GM13977 (cell line): ENCODE measurements around the gene RPS6KA1.

ENCODE experiments used
- DNase-seq: peaks from one replicate; pipeline ENCODE4 v3.0.0; 2012; ENCODE audit warnings: low spot score
- in situ Hi-C: fragments of 300-500 bp; cut with MboI; formaldehyde crosslinking; loops from one replicate; pipeline ENCODE4 v1.12.0; 2022; ENCODE audit warnings: low sequenced_read_pairs, low pct_unique_long_range_greater_than_20kb, mixed read lengths, inconsistent platforms; ENCODE audit not compliant: unreplicated experiment
- TF ChIP-seq, protein P1 (sequence below): IDR thresholded peaks from 2 replicates; pipeline ENCODE4 v1.5.1; 2012; ENCODE audit warnings: mild to moderate bottlenecking, control low read depth; ENCODE audit not compliant: insufficient read depth; ENCODE audit errors: extremely low read depth, missing control alignments

RPS6KA1 gene

DNA sequence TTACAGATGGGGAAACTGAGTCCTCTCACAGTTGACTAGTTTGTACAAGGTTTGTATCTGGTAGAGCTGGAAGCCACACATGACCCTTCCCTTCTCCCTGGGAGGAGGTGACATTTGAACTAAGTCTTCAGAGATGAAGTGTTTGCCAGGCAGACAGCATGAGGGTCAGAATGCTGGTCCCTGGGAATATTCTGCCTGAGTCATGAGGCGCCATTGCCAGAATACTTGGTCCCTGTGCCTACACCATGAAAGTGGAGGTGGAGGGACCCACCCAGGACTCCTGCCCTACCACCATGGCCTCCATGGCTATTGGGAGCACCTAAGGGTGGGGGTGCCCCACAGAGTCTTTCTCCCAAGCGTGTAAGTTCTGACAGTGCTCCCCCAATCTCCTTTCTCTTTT lies 7.0 kb downstream of the RPS6KA1 start:
- no peak for DNase-seq
- in situ Hi-C loops, result no loop called here
- TF ChIP-seq, protein P1, sequence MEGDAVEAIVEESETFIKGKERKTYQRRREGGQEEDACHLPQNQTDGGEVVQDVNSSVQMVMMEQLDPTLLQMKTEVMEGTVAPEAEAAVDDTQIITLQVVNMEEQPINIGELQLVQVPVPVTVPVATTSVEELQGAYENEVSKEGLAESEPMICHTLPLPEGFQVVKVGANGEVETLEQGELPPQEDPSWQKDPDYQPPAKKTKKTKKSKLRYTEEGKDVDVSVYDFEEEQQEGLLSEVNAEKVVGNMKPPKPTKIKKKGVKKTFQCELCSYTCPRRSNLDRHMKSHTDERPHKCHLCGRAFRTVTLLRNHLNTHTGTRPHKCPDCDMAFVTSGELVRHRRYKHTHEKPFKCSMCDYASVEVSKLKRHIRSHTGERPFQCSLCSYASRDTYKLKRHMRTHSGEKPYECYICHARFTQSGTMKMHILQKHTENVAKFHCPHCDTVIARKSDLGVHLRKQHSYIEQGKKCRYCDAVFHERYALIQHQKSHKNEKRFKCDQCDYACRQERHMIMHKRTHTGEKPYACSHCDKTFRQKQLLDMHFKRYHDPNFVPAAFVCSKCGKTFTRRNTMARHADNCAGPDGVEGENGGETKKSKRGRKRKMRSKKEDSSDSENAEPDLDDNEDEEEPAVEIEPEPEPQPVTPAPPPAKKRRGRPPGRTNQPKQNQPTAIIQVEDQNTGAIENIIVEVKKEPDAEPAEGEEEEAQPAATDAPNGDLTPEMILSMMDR, result no peak

DNA sequence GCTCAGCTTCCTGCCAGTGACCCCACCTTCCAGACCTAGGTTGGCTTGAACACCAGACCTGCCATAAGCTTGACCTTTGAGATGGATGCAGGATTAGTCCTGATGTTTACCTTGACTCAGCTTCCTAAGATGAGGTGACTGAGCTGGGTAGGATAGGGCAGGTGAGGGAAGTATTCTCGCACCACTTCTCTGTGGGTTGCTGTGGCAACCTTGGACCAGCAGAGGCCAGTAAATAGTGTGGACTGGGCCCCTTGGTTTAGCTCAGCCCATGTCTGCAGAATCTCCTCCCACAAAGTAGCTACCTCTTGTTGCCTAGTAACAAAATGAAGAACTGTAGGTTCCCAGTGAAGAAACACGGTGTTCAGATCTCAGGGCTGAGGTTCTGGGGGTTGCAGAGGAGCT lies 8.4 kb downstream of the RPS6KA1 start:
- TF ChIP-seq, protein P1, result peak; percentile 40
- peak; percentile 64 for DNase-seq
- in situ Hi-C loops, result no loop called here

DNA sequence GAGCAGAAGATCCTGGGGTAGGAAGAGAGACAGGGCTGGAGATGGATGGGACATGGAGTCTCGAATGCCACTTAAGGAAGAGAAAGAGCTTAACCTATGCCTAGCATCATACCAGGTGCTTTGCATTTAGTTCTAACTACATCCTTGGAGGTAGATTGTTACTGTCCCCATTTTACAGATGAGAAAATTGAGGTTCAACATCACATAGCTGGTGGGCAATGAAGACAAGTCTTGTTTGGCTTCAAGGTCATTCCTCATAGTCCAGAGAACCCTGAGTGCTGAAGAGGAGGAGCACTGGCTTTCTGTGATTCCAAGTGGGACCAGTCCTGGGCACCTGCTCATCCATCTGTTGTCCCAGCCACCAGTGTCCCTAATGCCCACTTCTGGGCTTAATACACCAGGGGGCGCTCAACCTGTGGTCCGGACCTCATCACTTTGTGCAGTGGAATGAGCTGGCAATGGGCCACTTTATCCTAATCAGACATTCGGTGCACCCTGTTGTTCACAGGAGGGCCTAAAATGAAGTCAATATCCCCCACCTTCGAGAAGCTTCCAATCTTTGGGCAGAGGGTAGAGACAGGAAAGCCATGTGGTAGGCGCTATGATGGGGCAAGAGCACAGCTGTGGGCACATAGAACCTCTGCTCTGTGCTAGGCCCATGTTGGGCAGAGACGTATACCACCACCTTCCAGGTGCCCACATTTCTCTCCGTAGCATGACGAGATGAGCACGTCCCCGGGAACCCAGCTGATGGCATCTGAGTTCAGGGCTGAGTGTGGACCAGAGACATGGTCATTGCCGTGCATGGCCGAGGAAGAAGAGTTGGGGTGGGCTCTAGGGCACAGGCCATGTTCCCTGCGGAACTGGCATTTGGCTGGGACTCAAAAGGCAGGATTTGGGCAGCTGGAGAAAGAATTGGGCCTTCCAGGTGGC lies 9.2 kb downstream of the RPS6KA1 start:
- in situ Hi-C loops, result no loop called here
- TF ChIP-seq, protein P1, result peak; percentile 79
- DNase-seq, result peak; percentile 61

DNA sequence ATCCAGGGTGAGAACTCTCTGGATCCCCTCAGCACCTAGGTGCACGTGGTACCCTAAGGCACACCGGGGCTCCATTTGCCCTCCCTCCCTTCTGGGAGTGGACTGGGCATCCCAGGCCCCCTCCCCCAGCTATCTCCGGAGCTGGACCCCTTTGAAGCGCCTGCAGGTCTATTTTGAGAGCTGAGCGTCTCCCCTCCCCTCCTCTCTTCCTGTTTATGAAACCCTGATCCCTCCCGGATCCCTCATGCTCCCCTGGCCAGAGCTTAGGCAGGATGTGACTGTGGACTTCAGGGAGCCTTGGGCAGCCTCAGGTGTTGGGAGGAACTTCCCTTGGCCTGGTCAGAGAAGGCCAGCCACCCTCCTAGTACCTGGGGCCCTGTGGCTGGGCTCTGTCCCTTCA lies 10.2 kb downstream of the RPS6KA1 start:
- in situ Hi-C loops, result no loop called here
- TF ChIP-seq, protein P1, result no peak
- DNase-seq, result no peak

DNA sequence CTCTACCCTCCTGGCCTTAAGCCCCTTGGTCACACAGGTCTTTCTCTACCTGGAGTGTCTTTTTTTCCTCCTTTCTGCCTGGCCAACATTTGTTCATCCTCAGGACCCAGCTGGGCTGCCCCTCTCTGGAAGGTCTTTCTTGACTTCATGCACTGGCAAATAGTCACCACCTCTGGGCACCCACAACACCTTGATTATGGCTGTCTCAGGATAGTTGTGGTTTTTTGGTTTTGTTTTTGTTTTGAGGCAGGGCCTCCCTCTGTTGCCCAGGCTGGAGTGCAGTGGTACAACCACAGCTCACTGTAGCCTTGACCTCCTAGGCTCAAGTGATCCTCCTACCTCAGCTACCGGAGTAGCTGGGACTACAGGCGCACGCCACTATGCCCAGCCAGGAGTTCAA lies 10.8 kb downstream of the RPS6KA1 start:
- DNase-seq, result no peak
- TF ChIP-seq, protein P1, result no peak
- in situ Hi-C loops, result no loop called here

DNA sequence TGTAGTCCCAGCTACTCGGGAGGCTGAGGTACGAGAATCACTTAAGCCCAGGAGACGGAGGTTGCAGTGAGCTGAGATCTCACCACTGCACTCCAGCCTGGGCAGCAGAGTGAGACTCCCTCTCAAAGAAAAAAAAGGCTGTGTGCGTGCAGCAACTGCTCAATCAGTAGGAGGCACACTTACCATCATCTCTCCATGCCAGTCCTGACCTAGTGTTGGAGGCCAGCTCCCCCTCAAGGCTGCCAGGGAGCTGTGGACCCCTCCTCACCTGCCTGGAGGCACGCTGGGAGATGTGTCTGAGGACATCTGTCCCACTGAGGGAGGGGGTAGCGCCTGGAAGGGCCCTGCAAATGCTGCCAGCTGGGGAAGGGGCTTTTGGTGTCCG lies 11.9 kb downstream of the RPS6KA1 start:
- no peak for DNase-seq
- TF ChIP-seq, protein P1, result no peak
- in situ Hi-C loops, result no loop called here
